Mesendoderm (in vitro differentiated cells): ENCODE results near the gene SUCLG1.
"Not testable (repeated sequence)": the region's sequence is repeated elsewhere in the genome, so short reads cannot be mapped to it uniquely, and the experiment has no call there.

ENCODE experiments used
- DNase-seq: peaks from one replicate; pipeline ENCODE4 v3.0.0; 2013
- H2AK5ac ChIP-seq: 2 replicates; pipeline ENCODE4 v1.6.1; 2013; ENCODE audit warnings: low read length, inconsistent platforms
- H2BK120ac ChIP-seq: 2 replicates; pipeline ENCODE4 v1.6.1; 2013; ENCODE audit warnings: low read depth, mild to moderate bottlenecking, low read length, moderate library complexity, mixed read lengths
- H2BK15ac ChIP-seq: replicated peaks from 2 replicates; pipeline ENCODE4 v1.6.1; 2013; ENCODE audit warnings: low read depth, mild to moderate bottlenecking, moderate library complexity
- H2BK5ac ChIP-seq: 2 replicates; pipeline ENCODE4 v1.6.1; 2013; ENCODE audit warnings: low read length, inconsistent platforms
- H3K18ac ChIP-seq: 2 replicates; pipeline ENCODE4 v1.6.1; 2013; ENCODE audit warnings: mild to moderate bottlenecking, low read length, mixed read lengths
- H3K23ac ChIP-seq: one replicate; pipeline ENCODE4 v1.6.1; 2013; ENCODE audit warnings: low read length
- H3K27ac ChIP-seq: 2 replicates; pipeline ENCODE4 v1.5.1; 2013; ENCODE audit warnings: low read depth, mild to moderate bottlenecking, inconsistent platforms, low read length, moderate library complexity
- H3K27me3 ChIP-seq: 2 replicates; pipeline ENCODE4 v1.6.1; 2013; ENCODE audit warnings: low read length, control low read depth, mild to moderate bottlenecking, inconsistent platforms; ENCODE audit not compliant: insufficient read depth, poor library complexity
- H3K36me3 ChIP-seq: 2 replicates; pipeline ENCODE4 v1.6.1; 2013; ENCODE audit warnings: low read length, inconsistent platforms; ENCODE audit not compliant: control insufficient read depth, insufficient read depth
- H3K4ac ChIP-seq: one replicate; pipeline ENCODE4 v1.6.1; 2013; ENCODE audit warnings: low read depth, mild to moderate bottlenecking, low read length, moderate library complexity
- H3K4me1 ChIP-seq: 2 replicates; pipeline ENCODE4 v1.6.1; 2013; ENCODE audit warnings: low read depth, low read length, inconsistent platforms; ENCODE audit not compliant: control insufficient read depth
- H3K4me2 ChIP-seq: 2 replicates; pipeline ENCODE4 v1.6.1; 2013; ENCODE audit warnings: low read length
- H3K4me3 ChIP-seq: 2 replicates; pipeline ENCODE4 v1.5.1; 2013; ENCODE audit warnings: mild to moderate bottlenecking, low read length
- H3K56ac ChIP-seq: one replicate; pipeline ENCODE4 v1.6.1; 2013; ENCODE audit warnings: low read length
- H3K79me1 ChIP-seq: 2 replicates; pipeline ENCODE4 v1.6.1; 2013; ENCODE audit warnings: low read length, inconsistent platforms
- H3K79me2 ChIP-seq: 2 replicates; pipeline ENCODE4 v1.6.1; 2013; ENCODE audit warnings: mild to moderate bottlenecking, low read length; ENCODE audit not compliant: control insufficient read depth, insufficient read depth
- H3K9ac ChIP-seq: 2 replicates; pipeline ENCODE4 v1.6.1; 2013; ENCODE audit warnings: low read length, inconsistent platforms
- H4K5ac ChIP-seq: one replicate; pipeline ENCODE4 v1.6.1; 2013; ENCODE audit warnings: low read length
- H4K8ac ChIP-seq: one replicate; pipeline ENCODE4 v1.6.1; 2013; ENCODE audit warnings: low read depth, mild to moderate bottlenecking, control low read depth, low read length, moderate library complexity
- WGBS: extraction: QIAGEN DNeasy Blood & Tissue Kit; methylation state at CpG from one replicate; pipeline ENCODE4 v1.1.7; 2013; ENCODE audit warnings: low lambda C conversion rate, missing lambda C conversion rate; ENCODE audit not compliant: insufficient coverage; ENCODE audit errors: extremely low coverage; 5-methylcytosine and 5-hydroxymethylcytosine counted together

Gene SUCLG1

GRCh38 chr2:84474176-84474575 lies 15.1 kb upstream of the SUCLG1 start:
- no peak overlapping the region for H3K4ac ChIP-seq

GRCh38 chr2:84472856-84473565 lies 13.9 kb upstream of the SUCLG1 start:
- Histone ChIP-seq H3K4ac (no peak overlapping the region), H2AK5ac (no peak overlapping the region), H3K9ac (no peak overlapping the region), H2BK15ac (no peak overlapping the region), H2BK5ac (no peak overlapping the region), H4K5ac (no peak overlapping the region), H3K4me3 (no peak overlapping the region), H3K18ac (no peak overlapping the region), H3K79me1 (no peaks in the 10 kb centered on the region), H3K4me2 (no peak overlapping the region), H3K56ac (no peak overlapping the region), H3K27me3 (no peaks in the 10 kb centered on the region), H3K4me1 (no peaks in the 10 kb centered on the region), H2BK120ac (no peak overlapping the region), H3K36me3 (no peaks in the 10 kb centered on the region), H3K23ac (no peak overlapping the region), H3K27ac (no peak overlapping the region), H3K79me2 (no peaks in the 10 kb centered on the region), H4K8ac (no peak overlapping the region)
- WGBS: no CpG with 5 or more reads among the region's 6 CpGs
- DNase-seq: no peak

More at GRCh38 chr2:84474176-84474575, 15.1 kb upstream of the SUCLG1 start:
- Histone ChIP-seq H3K56ac (no peak overlapping the region), H3K9ac (no peak overlapping the region), H3K79me1 (no peaks in the 10 kb centered on the region), H2BK15ac (no peak overlapping the region), H3K23ac (no peak overlapping the region), H3K4me1 (no peaks in the 10 kb centered on the region), H3K4me3 (no peak overlapping the region), H3K79me2 (no peaks in the 10 kb centered on the region), H4K5ac (no peak overlapping the region), H2BK120ac (no peak overlapping the region), H4K8ac (no peak overlapping the region), H3K18ac (no peak overlapping the region), H3K27ac (no peak overlapping the region), H3K4me2 (no peak overlapping the region), H3K36me3 (no peaks in the 10 kb centered on the region), H2BK5ac (no peak overlapping the region), H3K27me3 (no peaks in the 10 kb centered on the region), H2AK5ac (no peak overlapping the region)
- WGBS: no CpG with 5 or more reads among the region's 4 CpGs
- DNase-seq: no peak

- not testable (repeated sequence) for H2BK5ac ChIP-seq, H3K27ac ChIP-seq, H3K56ac ChIP-seq, H3K4me3 ChIP-seq, H2BK120ac ChIP-seq, H4K8ac ChIP-seq, H2BK15ac ChIP-seq, H3K27me3 ChIP-seq, H3K4me1 ChIP-seq, DNase-seq, H3K79me1 ChIP-seq, H3K23ac ChIP-seq, H3K9ac ChIP-seq, H3K18ac ChIP-seq, H3K4ac ChIP-seq, H3K4me2 ChIP-seq, H3K79me2 ChIP-seq, H4K5ac ChIP-seq, H2AK5ac ChIP-seq, H3K36me3 ChIP-seq
- WGBS: no CpG with 5 or more reads among the region's 2 CpGs
Observed at GRCh38 chr2:84472423-84472822, 13.3 kb upstream of the SUCLG1 start.

- H3K79me1 ChIP-seq: no peaks in the 10 kb centered on the region
- H2BK120ac ChIP-seq: no peak overlapping the region
- no peak overlapping the region for H3K4ac ChIP-seq
- H3K79me2 ChIP-seq: no peaks in the 10 kb centered on the region
- no peak overlapping the region for H3K56ac ChIP-seq
- no peak overlapping the region for H4K5ac ChIP-seq
- no peak overlapping the region for H2AK5ac ChIP-seq
- H3K18ac ChIP-seq: no peak overlapping the region
- H3K27ac ChIP-seq: no peak overlapping the region
- H2BK15ac ChIP-seq: no peak overlapping the region
- peak; percentile 14 for DNase-seq
- no peak overlapping the region for H3K9ac ChIP-seq
- no peak overlapping the region for H3K23ac ChIP-seq
- H3K4me1 ChIP-seq: peaks cover 3% of the 10 kb centered on the region
- H3K27me3 ChIP-seq: no peaks in the 10 kb centered on the region
- no peak overlapping the region for H2BK5ac ChIP-seq
- H3K4me3 ChIP-seq: no peak overlapping the region
- no peaks in the 10 kb centered on the region for H3K36me3 ChIP-seq
- no peak overlapping the region for H4K8ac ChIP-seq
- WGBS: no CpG with 5 or more reads among the region's 1 CpG
- no peak overlapping the region for H3K4me2 ChIP-seq
Observed at GRCh38 chr2:84467389-84467788, 8.3 kb upstream of the SUCLG1 start.

- no peak overlapping the region for H3K4me3 ChIP-seq
- H3K4ac ChIP-seq: no peak overlapping the region
- no peak overlapping the region for H3K56ac ChIP-seq
- H4K8ac ChIP-seq: no peak overlapping the region
- peak; percentile 11 for DNase-seq
- H2BK15ac ChIP-seq: no peak overlapping the region
- peaks cover 5% of the 10 kb centered on the region for H3K79me1 ChIP-seq
- no peak overlapping the region for H3K23ac ChIP-seq
- no peaks in the 10 kb centered on the region for H3K36me3 ChIP-seq
- H3K79me2 ChIP-seq: peaks cover 7% of the 10 kb centered on the region
- H3K9ac ChIP-seq: no peak overlapping the region
- H3K27ac ChIP-seq: peak overlapping the region; percentile 27
- H3K27me3 ChIP-seq: no peaks in the 10 kb centered on the region
- no peak overlapping the region for H2AK5ac ChIP-seq
- H3K4me2 ChIP-seq: no peak overlapping the region
- no CpG with 5 or more reads among the region's 3 CpGs for WGBS
- no peak overlapping the region for H2BK120ac ChIP-seq
- H2BK5ac ChIP-seq: no peak overlapping the region
- no peak overlapping the region for H4K5ac ChIP-seq
- peak overlapping the region; percentile 84 for H3K18ac ChIP-seq
- H3K4me1 ChIP-seq: peaks cover 6% of the 10 kb centered on the region
Observed at GRCh38 chr2:84461310-84461709, 2.2 kb upstream of the SUCLG1 start.

GRCh38 chr2:84460670-84461069 lies 1.6 kb upstream of the SUCLG1 start:
- H3K4me2 ChIP-seq: no peak overlapping the region
- H2BK120ac ChIP-seq: no peak overlapping the region
- H2AK5ac ChIP-seq: no peak overlapping the region
- no peaks in the 10 kb centered on the region for H3K27me3 ChIP-seq
- no peak overlapping the region for H4K5ac ChIP-seq
- H3K79me1 ChIP-seq: peaks cover 8% of the 10 kb centered on the region
- no peak overlapping the region for H4K8ac ChIP-seq
- peaks cover 10% of the 10 kb centered on the region for H3K79me2 ChIP-seq
- H3K27ac ChIP-seq: no peak overlapping the region
- no peak overlapping the region for H3K4ac ChIP-seq
- H3K4me3 ChIP-seq: no peak overlapping the region
- H3K23ac ChIP-seq: no peak overlapping the region
- peaks cover 6% of the 10 kb centered on the region for H3K4me1 ChIP-seq
- no peak overlapping the region for H3K18ac ChIP-seq
- no peak overlapping the region for H3K9ac ChIP-seq
- no CpG with 5 or more reads among the region's 2 CpGs for WGBS
- no peaks in the 10 kb centered on the region for H3K36me3 ChIP-seq
- H2BK15ac ChIP-seq: no peak overlapping the region
- H3K56ac ChIP-seq: no peak overlapping the region
- H2BK5ac ChIP-seq: no peak overlapping the region
- no peak for DNase-seq
